ENCODE results near the gene ZBTB4.

GRCh38 chr17:7484919-7485377 lies 5.5 kb upstream of the ZBTB4 start:
- TF ChIP-seq CTCF (conservative IDR thresholded peaks at IDR 0.05 in 1 of 2, IDR thresholded peaks at IDR 0.05 in 1 of 2; ENCODE audit: extremely low read depth in 1 of 2, insufficient read depth in 1 of 2, low read depth in 1 of 2, low read length in 2 of 2) (peak in 1 of 2 donors; percentile 30), EZH2 (IDR thresholded peaks at IDR 0.05; ENCODE audit: borderline replicate concordance, low read length) (no peak)
